K562 (cell line): ENCODE results near the gene ELP5. TPM values are rescaled to one million over a fixed set of nuclear protein-coding genes. Genes with fewer than 3 reads are reported as not detected.

Source experiments
- BRF1 ChIP-seq: IDR thresholded peaks from 3 replicates; pipeline ENCODE4 v1.6.1; 2011; ENCODE audit warnings: borderline replicate concordance, mild to moderate bottlenecking; ENCODE audit not compliant: insufficient read length; ENCODE audit errors: extremely low read depth
- FOSL1 ChIP-seq: fragments of 200-800 bp; sonication (Bioruptor generic); conservative IDR thresholded peaks from 2 replicates; pipeline ENCODE4 v1.6.1; 2016; ENCODE audit warnings: missing genetic modification characterization, missing compliant biosample characterization
- HDAC3 ChIP-seq: fragments of 450-650 bp; IDR thresholded peaks from 2 replicates; pipeline ENCODE4 v1.6.1; 2018; ENCODE audit warnings: borderline replicate concordance, mild to moderate bottlenecking, moderate library complexity; ENCODE audit not compliant: partially characterized antibody
- HMGN3 ChIP-seq: IDR thresholded peaks from 2 replicates; pipeline ENCODE4 v1.6.1; 2011; ENCODE audit warnings: borderline replicate concordance, low read depth, mild to moderate bottlenecking, mixed read lengths, low read length; ENCODE audit not compliant: insufficient read length; ENCODE audit errors: extremely low read depth
- HNRNPH1 ChIP-seq: fragments of 200-400 bp; formaldehyde crosslinking; optimal IDR thresholded peaks from 2 replicates; pipeline ENCODE3; 2017; ENCODE audit warnings: low read depth, mild to moderate bottlenecking, low read length, moderate library complexity
- KAT2B ChIP-seq: IDR thresholded peaks from one replicate; pipeline ENCODE4 v1.6.1; 2012; ENCODE audit warnings: low read depth, mild to moderate bottlenecking, control low read depth, inconsistent platforms, low read length, moderate library complexity
- KLF13 ChIP-seq: fragments of 450-650 bp; IDR thresholded peaks from 2 replicates; pipeline ENCODE4 v1.6.1; 2016; ENCODE audit warnings: missing genetic modification characterization, low read depth, mild to moderate bottlenecking, missing compliant biosample characterization, moderate library complexity, borderline replicate concordance
- MYBL2 ChIP-seq, 2 experiments: fragments of 450-650 bp in 1 of 2; sonication (generic) in 1 of 2; formaldehyde crosslinking in 1 of 2; IDR thresholded peaks; 2 replicates each; pipeline versions ENCODE4 v1.6.1 to v1.8.1; 2017 to 2022; ENCODE audit warnings: borderline replicate concordance in 1 of 2, inconsistent platforms in 1 of 2, low read depth in 1 of 2, mild to moderate bottlenecking in 1 of 2, missing genetic modification reagents in 1 of 2, moderate library complexity in 1 of 2
- NCOA2 ChIP-seq, 2 experiments: fragments of 450-650 bp; IDR thresholded peaks; 2 replicates each; pipeline ENCODE4 v1.6.1; 2018; ENCODE audit warnings: mild to moderate bottlenecking in 2 of 2, moderate library complexity in 1 of 2; ENCODE audit not compliant: partially characterized antibody in 2 of 2
- POLR2A ChIP-seq: fragments of 450-650 bp; conservative IDR thresholded peaks from 2 replicates; pipeline ENCODE4 v1.6.1; 2016
- SAP30 ChIP-seq: fragments of 200-600 bp; sonication (generic); IDR thresholded peaks from 2 replicates; pipeline ENCODE4 v1.6.1; 2012; ENCODE audit warnings: borderline replicate concordance, low read depth, mild to moderate bottlenecking, moderate library complexity, low read length, control low read depth, inconsistent platforms; ENCODE audit not compliant: insufficient read depth, poor library complexity, severe bottlenecking
- SMC3 ChIP-seq: conservative IDR thresholded peaks from 2 replicates; pipeline ENCODE4 v1.6.1; 2011; ENCODE audit warnings: low read depth, low read length, improper control_type of control experiment; ENCODE audit not compliant: insufficient read depth
- ZNF431 ChIP-seq: sonication (generic); formaldehyde crosslinking; IDR thresholded peaks from 2 replicates; pipeline ENCODE4 v1.8.0; 2022; ENCODE audit warnings: mild to moderate bottlenecking, missing genetic modification reagents
- ZNF75A ChIP-seq: fragments of 450-650 bp; formaldehyde crosslinking; IDR thresholded peaks from 2 replicates; pipeline ENCODE4 v1.4.0; 2020; ENCODE audit warnings: mild to moderate bottlenecking
- polyA plus RNA-seq, 8 experiments: library from polyadenylated mRNA; depleted of rRNA in 4 of 8; stranded (reverse) in 5 of 8; unstranded in 3 of 8; fragments of >200 nt; fragmentation: Nextera tagmentation in 2 of 8; fragmentation: Illumina TruSeq in 1 of 8; extraction: Ambion mirVana in 2 of 8; extraction: Trizol in 1 of 8; gene quantifications; 2 replicates each; pipeline versions ENCODE4 v1.2.1 to v1.2.3, GENCODE V29; 2011 to 2014; ENCODE audit warnings: inconsistent platforms in 1 of 8, missing spikeins in 1 of 8
- total RNA-seq, 7 experiments: library from RNA; depleted of rRNA in 6 of 7; stranded (reverse); fragments of >200 nt in 6 of 7; fragmentation: Illumina TruSeq in 2 of 7; extraction: Trizol in 2 of 7; gene quantifications; 2 replicates each; pipeline versions ENCODE4 v1.2.1 to v1.2.3, GENCODE V29; 2011 to 2021; ENCODE audit warnings: low replicate concordance in 1 of 7
- TF ChIP-seq, protein P1 (sequence below): fragments of 250-450 bp; sonication (Bioruptor Pico); IDR thresholded peaks from 2 replicates; pipeline ENCODE4 v1.6.1; 2021; ENCODE audit warnings: mild to moderate bottlenecking
- TF ChIP-seq, protein P2 (sequence below): fragments of 250-450 bp; sonication (Bioruptor Pico); IDR thresholded peaks from 2 replicates; pipeline ENCODE4 v1.9.0; 2021; ENCODE audit warnings: mild to moderate bottlenecking
- TF ChIP-seq, protein P3 (sequence below): fragments of 450-650 bp; conservative IDR thresholded peaks from 2 replicates; pipeline ENCODE4 v1.6.1; 2016; ENCODE audit warnings: missing genetic modification characterization, low read depth, mild to moderate bottlenecking, missing compliant biosample characterization, moderate library complexity
- TF ChIP-seq, protein P4 (sequence below), 2 experiments: fragments of 150-350 bp in 1 of 2; IDR thresholded peaks; 2 replicates each; pipeline ENCODE4 v1.6.1; 2012 to 2016; ENCODE audit warnings: low read depth in 2 of 2, low read length in 2 of 2, mild to moderate bottlenecking in 1 of 2, moderate library complexity in 1 of 2

Gene ELP5
- total and polyA plus RNA-seq, 9 of the 15 experiments (the other 6 are each of a cell fraction or from before 2014, with no cell fraction given): 25.7 to 77.9 (median 52.9) TPM

DNA sequence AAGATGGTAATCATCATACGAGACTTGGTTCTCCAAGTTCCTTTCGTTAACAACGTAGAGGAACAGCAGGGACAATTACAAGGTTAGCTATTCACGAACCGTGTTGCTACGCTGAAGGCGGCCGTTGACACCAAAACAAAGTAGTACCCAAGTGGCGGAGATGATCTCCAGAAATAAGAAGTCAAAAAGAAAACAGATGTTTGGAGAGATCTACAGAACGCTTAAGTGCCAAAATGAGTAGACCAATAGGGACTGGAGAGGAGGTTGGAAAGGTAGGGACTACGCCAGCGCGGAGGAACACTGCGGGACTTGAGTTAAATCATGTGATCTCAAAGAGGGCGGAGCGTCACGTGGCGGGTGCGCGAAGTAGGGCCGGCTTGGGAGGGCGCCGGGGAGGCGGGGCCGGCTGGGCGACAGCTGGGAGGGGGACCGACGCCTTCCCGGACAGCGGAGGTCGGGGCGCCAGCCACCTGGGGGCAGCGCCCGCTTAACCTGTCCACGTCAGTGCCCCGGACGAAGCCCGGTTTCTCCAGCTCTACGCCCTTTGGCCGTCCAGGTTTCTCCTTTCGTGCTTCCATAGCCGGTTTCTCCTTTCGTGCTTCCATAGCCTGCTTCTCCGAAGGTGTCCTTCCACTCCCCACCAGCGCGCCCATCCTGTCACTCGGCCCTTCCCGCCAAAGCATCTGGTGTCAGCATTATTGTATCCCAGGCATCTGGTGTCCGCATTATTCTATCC lies 9.1 kb upstream of the ELP5 start (continued):
- TF ChIP-seq HMGN3 (peak; percentile 92), POLR2A (peak; percentile 76), SMC3 (no peak), KAT2B (no peak), MYBL2 (IDR thresholded peaks at IDR 0.05; ENCODE audit: low read depth) (peak; percentile 54), MYBL2 (CRISPR knock-in tag; IDR thresholded peaks at IDR 0.05; ENCODE audit: borderline replicate concordance) (no peak), ZNF431 (CRISPR knock-in tag) (0 out of 2 replicates have a peak, but pooled peaks have one; percentile 30), FOSL1 (tag) (0 out of 2 replicates have a peak, but pooled peaks have one; percentile 32), HNRNPH1 (no peak), ZNF75A (CRISPR knock-in tag) (no peak), KLF13 (tag) (peak; percentile 87), HDAC3 (no peak), BRF1 (no peak), NCOA2 (IDR thresholded peaks at IDR 0.05; ENCODE audit: partially characterized antibody in 2 of 2) (no peak), SAP30 (no peak)
- TF ChIP-seq, protein P1, sequence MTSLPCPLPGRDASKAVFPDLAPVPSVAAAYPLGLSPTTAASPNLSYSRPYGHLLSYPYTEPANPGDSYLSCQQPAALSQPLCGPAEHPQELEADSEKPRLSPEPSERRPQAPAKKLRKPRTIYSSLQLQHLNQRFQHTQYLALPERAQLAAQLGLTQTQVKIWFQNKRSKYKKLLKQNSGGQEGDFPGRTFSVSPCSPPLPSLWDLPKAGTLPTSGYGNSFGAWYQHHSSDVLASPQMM (CRISPR knock-in tag): no peak
- TF ChIP-seq, protein P2, sequence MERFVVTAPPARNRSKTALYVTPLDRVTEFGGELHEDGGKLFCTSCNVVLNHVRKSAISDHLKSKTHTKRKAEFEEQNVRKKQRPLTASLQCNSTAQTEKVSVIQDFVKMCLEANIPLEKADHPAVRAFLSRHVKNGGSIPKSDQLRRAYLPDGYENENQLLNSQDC (CRISPR knock-in tag): no peak
- TF ChIP-seq, protein P3, sequence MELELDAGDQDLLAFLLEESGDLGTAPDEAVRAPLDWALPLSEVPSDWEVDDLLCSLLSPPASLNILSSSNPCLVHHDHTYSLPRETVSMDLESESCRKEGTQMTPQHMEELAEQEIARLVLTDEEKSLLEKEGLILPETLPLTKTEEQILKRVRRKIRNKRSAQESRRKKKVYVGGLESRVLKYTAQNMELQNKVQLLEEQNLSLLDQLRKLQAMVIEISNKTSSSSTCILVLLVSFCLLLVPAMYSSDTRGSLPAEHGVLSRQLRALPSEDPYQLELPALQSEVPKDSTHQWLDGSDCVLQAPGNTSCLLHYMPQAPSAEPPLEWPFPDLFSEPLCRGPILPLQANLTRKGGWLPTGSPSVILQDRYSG (tag): no peak
- TF ChIP-seq, protein P4, sequence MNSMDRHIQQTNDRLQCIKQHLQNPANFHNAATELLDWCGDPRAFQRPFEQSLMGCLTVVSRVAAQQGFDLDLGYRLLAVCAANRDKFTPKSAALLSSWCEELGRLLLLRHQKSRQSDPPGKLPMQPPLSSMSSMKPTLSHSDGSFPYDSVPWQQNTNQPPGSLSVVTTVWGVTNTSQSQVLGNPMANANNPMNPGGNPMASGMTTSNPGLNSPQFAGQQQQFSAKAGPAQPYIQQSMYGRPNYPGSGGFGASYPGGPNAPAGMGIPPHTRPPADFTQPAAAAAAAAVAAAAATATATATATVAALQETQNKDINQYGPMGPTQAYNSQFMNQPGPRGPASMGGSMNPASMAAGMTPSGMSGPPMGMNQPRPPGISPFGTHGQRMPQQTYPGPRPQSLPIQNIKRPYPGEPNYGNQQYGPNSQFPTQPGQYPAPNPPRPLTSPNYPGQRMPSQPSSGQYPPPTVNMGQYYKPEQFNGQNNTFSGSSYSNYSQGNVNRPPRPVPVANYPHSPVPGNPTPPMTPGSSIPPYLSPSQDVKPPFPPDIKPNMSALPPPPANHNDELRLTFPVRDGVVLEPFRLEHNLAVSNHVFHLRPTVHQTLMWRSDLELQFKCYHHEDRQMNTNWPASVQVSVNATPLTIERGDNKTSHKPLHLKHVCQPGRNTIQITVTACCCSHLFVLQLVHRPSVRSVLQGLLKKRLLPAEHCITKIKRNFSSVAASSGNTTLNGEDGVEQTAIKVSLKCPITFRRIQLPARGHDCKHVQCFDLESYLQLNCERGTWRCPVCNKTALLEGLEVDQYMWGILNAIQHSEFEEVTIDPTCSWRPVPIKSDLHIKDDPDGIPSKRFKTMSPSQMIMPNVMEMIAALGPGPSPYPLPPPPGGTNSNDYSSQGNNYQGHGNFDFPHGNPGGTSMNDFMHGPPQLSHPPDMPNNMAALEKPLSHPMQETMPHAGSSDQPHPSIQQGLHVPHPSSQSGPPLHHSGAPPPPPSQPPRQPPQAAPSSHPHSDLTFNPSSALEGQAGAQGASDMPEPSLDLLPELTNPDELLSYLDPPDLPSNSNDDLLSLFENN (IDR thresholded peaks at IDR 0.05; ENCODE audit: low read depth in 2 of 2, low read length in 2 of 2): no peak
